Subcutaneous adipose tissue (tissue), 4 donors: ENCODE results near the gene STAU1. TPM values are rescaled to one million over a fixed set of nuclear protein-coding genes. Genes with fewer than 3 reads are reported as not detected.

Experiments
- CTCF ChIP-seq: fragments of 450-650 bp; IDR thresholded peaks from one replicate; pipeline ENCODE4 v1.5.1; 2016; ENCODE audit warnings: low read depth, mild to moderate bottlenecking, control low read depth, antibody characterized with exemption, moderate library complexity
- total RNA-seq, 4 donors: library from RNA; depleted of rRNA; stranded (reverse); fragments of >200 nt; gene quantifications; one replicate each; pipeline ENCODE4 v1.1.0, GENCODE V29; 2016

STAU1 gene
- total RNA-seq, 4 donors from 2014 or later, result 70.4 to 89.7 (median 76.2) TPM

GRCh38 chr20:49157146-49157545 lies 31.0 kb downstream of the STAU1 start:
- no peak for TF ChIP-seq CTCF

- TF ChIP-seq CTCF, result no peak
Measured at GRCh38 chr20:49156481-49156880, 31.7 kb downstream of the STAU1 start.

- TF ChIP-seq CTCF, result no peak
Measured at GRCh38 chr20:49151436-49151835, 36.7 kb downstream of the STAU1 start.

- TF ChIP-seq CTCF, result no peak
Measured at GRCh38 chr20:49149281-49150045, 38.7 kb downstream of the STAU1 start.

- TF ChIP-seq CTCF, result no peak
Measured at GRCh38 chr20:49148601-49149000, 39.5 kb downstream of the STAU1 start.

- TF ChIP-seq CTCF, result no peak
Measured at GRCh38 chr20:49147296-49147695, 40.8 kb downstream of the STAU1 start.

- no peak for TF ChIP-seq CTCF
Measured at GRCh38 chr20:49146442-49147225, 41.5 kb downstream of the STAU1 start.
